HG02571 (cell line): ENCODE measurements around the gene MADCAM1.
"Not testable (repeated sequence)": the region's sequence is repeated elsewhere in the genome, so short reads cannot be mapped to it uniquely, and the experiment has no call there.

Experiments
- ATAC-seq: cut with Tn5 transposase; IDR thresholded peaks from one replicate; pipeline ENCODE4 v1.9.1; 2021; ENCODE audit warnings: mild to moderate bottlenecking, moderate library complexity; ENCODE audit not compliant: unreplicated experiment

MADCAM1 gene

DNA sequence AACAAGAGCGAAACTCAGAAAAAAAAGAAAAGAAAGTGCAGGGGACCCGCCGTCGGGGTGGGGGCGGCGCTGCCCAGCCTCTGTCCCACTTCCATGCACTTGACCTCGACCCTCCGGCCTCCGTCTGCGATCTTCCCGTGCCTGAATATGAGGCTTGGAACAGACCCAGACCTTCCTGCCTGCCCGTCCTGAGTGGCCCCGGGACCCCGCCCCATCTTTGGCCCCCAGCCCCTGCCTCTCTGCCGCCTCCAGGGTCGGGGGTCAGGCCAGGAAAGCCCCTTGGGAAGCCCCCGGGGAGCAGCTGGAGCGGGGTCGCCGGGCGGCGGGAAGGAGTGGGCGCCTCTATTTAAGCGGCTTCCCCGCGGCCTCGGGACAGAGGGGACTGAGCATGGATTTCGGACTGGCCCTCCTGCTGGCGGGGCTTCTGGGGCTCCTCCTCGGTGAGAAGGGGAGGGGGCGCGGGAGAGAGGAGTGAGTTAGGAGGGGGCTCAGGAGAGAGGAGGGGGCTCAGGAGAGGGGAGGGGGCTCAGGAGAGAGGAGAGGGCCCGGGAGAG is at the start of gene MADCAM1:
Gene MADCAM1 (plus strand): TSS at position 375 of the 554 bp plus-strand sequence. CDS start 14 bp downstream, at position 389.
- ATAC-seq, result no peak

DNA sequence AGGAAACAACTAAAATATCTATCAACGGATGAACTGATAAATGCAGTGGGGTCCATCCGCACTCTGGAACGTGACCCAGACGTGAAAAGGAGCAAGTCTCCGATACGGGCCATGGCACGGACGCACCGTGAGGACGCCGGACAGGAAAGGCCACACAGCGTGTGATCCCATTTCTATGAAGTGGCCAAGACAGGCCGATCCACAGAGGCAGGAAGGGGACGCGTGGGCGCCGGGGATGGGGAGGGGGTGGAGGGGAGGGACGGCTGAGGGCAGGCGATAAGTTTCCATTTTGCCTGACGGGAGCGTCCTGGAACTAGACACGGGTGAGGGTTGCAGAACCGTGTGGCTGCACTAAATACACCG is 49.2 kb upstream of the MADCAM1 start:
- ATAC-seq, result no peak

DNA sequence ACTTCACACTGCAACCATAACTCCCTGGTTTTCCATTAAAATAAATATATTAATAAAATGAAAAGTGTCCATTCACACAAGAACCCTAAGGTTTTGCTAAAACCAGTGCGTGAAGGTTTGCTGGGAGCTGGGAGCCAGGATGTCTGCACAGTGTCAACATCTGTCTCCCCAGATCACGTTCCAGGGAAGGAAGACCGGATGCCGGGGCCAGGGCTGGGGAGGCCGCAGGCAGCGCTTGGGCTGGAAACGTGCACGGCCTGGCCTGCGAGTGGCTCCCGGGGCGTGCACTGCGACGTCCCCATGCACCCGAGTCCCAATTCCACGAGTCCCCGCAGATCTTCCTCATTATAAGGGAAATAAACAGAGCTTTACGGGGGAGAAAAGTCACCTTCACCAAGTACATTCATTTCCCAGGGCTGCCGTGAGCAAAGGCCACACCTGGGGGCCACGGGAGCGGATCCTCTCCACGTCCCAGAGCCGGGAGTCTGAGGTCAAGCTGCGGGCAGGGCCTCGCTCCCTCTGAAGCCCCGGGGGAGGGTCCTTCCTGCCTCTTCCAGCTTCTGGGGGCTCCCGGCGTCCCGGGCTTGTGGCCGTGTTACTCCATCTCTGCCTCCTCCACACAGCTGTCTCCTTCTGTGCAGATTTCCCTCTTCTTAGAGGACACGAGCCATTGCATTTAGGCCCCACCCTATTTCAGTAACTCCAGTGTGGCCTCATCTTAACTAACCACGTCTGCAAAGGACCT is 48.3 kb upstream of the MADCAM1 start:
- ATAC-seq, result no peak

DNA sequence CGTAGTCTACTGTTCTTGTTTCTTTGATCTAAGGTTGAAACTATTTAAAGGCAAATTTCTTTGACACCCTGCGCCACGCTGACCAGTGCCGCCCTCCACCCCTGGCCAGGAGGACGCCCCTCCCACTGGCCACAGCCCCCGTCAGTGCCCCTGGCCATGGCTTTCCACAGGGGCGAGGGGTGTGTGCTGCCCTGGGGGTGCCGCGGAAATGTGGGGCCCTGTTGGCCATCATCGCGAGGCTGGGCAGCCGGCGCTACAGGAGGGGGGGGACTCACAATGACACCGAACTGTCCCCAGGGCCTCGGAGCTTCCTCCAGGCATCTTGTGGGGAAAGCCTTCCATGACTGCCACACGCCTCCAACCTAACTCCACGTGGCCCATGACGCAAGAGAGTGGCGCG is 46.4 kb upstream of the MADCAM1 start:
- ATAC-seq, result no peak

DNA sequence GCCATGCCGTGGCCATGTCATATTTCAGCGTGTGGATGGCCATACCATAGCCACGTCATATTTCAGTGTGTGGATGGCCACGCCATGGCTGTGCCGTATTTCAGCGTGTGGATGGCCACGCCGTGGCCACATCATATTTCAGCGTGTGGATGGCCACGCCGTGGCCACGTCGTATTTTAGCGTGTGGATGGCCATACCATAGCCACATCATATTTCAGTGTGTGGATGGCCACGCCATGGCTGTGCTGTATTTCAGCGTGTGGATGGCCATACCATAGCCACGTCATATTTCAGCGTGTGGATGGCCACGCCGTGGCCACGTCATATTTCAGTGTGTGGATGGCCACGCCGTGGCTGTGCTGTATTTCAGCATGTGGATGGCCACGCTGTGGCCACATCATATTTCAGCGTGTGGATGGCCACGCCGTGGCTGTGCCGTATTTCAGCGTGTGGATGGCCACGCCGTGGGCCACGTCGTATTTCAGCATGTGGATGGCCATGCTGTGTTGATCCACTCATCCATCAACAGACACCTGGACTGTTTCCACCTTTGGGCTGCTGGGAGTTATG is 45.3 kb upstream of the MADCAM1 start:
- ATAC-seq, result not testable (repeated sequence)

DNA sequence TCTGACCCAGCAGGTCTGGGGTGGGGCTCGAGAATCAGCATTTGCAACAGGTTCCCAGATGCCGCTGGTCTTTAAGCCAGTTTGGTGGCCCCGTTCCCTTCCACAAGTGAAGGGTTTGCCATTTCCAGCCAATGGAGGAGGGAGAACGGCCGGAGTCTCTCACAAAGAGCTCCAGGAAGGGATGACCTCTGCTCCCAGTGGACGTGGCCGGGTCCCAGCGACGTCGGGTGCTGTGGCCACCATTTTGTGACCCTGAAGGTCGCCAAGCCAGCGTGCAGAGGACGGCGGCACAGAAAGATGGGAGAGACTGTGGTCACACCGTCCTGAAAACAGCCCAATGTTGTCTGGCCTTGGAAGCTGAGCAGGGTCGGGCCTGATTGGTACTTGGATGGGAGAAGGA is 43.5 kb upstream of the MADCAM1 start:
- no peak for ATAC-seq

DNA sequence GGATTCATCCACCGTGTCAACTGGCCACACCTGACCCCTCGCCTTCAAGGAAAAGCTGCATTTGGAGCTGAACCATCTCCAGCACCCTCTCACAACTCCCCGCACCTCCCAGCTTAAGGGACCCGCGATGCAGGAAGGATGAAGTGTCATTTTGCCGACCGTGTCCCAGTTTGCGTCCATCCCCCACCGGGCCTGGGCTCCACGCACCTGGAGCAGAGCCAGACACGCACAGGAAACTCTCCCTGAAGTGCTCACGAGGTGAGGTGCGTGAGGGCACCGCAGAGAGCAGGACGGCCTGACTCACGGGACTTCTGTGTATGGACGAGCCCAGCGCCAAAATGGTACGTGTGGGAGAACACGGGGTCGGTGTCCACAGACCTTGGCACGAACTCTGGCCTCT is 42.7 kb upstream of the MADCAM1 start:
- ATAC-seq, result no peak

DNA sequence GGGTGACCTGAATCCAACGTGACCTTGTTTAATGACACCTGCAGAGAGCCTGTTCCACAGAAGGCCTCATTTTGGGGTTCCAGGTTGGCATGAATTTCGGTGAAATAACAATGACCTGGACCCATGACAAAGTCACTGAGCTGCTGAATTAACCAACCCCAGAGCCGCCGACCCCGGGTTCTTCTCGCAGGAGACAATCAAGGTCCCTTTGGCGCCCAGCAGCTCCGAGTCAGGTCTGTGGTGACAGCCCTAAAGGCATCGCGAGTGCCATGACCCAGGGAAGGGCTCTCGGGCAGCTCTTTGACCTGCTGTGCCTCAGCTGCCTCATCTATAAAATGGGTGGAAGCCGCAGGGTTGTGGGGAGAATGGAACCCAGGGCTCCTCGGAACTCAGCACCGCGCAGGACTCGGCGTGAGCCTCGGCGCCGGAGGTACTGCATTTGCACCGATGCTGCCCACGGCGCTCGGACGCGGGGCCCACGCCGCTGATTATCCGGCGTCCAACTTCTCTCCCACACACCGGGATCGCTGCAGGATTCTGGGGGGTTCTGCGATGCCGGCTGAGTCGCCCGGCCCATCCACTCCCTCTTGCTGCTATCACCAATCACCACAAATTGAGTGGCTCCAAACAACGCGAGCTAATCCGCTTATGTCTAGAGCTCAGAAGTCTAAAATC is 41.1 kb upstream of the MADCAM1 start:
- ATAC-seq, result no peak

DNA sequence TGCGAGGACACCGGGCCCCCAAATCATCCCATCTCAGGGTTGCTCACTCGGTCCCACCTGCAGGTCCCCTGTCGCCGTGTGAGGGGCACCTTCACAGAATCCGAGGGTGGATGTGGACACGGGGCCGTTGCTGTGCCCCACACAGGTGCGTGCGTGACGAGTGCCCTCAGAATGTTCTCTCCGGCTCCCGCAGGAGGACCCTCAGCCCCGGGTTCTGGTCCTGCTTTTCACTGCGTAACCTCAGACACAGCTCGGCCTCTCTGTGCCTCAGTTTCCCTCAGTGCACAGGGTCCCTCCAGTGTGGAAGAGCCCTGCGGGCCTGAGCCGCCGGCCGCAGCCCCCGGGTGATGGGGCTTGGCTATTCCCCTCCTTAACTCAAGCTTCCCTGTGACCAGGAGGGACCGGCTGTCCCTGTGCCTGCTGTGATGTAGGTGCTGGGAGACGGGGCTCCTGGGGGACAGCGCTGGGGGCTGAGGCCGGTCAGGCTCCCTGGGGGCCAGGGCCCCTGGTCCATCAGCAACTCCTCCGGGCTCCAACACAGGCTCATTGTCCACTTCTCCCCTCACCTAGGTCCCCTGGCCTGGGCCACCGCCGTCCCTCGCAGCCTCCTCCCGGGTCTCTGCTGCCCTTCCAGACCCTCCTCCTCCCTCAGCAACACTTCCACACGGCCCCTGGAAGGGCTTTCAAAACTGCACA is 40.3 kb upstream of the MADCAM1 start:
- no peak for ATAC-seq

DNA sequence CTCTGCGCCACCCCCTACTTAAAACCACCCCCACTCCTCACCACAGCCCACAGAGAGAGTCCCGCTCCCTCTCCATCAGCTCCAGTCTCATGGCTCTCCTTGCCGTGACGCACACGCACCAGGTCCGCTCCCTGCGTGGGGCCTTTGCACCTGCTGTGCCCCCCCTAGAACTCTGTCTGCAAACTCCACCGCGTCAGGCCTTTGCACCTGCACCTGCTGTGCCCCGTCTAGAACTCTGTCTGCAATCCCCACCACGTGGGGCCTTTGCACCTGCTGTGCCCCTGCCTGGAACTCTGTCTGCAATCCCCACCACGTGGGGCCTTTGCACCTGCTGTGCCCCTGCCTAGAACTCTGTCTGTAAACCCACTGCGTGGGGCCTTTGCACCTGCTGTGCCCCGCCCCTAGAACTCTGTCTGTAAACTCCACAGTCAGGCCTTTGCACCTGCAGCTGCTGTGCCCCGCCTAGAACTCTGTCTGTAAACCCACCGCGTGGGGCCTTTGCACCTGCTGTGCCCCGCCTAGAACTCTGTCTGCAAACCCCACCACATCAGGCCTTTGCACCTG is 39.7 kb upstream of the MADCAM1 start:
- ATAC-seq, result no peak

DNA sequence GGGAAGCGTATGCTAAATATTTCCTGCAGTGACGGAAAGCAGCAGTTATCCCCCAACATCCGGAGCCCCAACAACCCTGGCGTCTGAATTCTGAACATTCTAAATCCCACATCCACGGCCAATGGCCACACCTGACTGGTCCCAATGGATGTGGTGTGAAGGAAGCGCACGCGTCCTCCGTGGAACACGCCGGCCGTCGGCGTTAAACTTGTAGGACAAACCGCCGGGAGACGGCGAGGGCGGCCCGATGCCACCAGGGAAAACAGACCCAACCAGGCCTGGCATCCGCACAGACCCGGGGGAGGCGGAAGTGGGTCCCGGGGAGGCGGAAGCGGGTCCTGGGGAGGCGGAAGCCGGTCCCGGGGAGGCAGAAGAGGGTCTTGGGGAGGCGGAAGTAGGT is 38.6 kb upstream of the MADCAM1 start:
- no peak for ATAC-seq

DNA sequence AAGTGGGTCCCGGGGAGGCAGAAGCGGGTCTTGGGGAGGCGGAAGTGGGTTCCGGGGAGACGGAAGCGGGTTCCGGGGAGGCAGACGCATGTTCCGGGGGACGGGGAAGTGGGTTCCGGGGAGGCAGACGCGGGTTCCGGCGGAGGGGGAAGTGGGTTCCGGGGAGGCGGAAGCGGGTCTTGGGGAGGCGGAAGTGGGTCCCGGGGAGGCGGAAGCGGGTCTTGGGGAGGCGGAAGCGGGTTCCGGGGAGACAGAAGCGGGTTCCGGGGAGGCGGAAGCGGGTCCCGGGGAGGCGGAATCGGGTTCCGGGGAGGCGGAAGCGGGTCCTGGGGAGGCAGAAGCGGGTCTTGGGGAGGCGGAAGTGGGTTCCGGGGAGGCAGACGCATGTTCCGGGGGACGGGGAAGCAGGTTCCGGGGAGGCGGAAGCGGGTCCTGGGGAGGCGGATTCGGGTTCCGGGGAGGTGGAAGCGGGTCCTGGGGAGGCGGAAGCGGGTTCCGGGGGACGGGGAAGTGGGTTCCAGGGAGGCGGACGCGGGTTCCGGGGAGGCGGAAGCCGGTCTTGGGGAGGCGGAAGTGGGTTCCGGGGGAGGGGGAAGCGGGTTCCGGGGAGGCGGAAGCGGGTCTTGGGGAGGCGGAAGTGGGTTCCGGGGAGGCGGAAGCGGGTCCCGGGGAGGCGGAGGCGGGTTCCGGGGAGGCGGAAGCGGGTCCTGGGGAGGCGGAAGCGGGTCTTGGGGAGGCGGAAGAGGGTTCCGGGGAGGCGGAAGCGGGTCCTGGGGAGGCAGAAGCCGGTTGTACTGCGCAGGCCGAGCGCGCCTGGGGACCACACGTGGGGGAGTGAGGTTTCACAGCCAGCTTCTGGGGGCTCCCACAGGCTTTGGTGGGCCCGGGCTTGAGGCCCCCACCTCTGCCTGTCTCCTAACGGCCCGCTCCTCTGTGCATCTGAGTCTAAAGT is 37.9 kb upstream of the MADCAM1 start:
- no peak for ATAC-seq

DNA sequence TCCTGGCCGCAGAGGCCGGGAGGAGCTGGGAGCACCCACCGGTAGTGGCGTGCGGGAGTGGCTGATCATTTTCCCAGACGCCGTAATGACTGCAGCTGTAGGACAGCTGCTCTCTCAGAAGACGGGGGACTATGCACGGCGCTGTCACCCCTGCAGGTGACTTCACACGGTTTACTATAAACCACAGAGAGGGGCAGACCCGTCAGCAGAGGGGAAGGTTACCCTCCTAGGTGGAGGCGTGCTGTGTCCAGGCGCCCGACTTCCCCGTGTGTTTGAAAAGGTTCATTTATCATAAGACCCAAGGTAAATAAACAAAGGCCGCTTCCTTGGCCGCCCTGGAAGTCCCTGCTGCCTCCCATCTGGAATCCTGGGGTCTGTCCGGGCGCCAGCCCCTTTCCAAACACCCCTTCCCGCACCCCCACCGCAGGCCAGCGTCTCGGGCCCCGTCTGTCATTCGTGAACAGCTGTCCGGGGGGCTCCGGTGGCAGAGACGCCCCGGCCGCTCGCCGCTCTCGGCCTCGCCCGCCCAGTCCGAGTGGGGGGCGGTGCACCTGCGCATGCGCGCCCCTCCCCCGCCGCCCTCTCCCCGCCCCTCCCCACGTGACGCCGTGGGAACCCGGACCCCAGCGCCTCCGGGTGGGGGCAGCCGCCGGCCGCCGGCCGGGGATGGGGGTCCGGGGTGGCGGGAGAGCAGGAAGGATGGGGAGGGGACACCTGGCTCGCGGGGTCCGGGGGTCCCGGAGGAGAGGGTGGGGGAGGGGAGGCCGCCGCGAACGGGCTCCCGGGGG is 36.4 kb upstream of the MADCAM1 start:
- ATAC-seq, result no peak

DNA sequence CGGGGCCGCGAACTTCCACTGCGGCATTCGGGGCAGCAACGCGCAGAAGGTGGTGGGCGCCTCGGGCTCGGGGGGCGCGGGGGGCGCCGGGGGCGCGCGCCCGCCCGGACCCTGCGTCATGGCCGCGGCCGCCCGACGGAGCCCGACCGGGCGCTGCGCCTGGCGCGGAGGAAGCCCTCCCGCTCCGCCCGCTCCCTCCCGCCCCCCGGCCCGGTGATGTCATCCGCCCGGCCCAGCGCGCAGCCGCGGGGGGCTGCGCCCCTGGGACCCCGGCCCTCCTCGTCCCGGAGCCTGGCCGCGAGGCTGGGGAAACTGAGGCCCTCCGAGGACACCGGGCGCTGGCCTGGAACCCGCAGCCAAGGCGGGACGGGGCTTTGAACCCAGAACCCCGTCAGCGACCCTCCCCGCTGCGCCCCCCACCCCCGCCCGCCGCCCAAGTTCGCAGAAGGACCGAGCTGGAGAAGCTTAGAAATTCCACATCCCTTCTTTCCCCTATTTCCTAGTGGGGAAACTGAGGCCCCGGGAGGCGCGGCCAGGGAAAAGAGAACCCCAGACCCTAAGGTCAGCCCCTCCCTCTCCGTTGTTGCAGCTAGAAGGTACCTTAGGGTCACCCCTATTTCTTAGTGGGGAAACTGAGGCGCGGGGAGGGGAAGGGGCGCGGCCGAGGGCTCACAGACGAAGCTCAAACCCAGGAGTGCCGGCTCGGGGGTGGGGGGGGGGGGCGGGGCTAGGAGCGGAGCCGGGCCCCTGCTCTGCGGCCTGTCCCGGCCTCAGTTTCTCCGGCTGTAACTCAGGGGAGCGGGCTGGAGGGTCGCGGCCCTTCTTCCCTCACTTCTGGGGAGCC is 35.2 kb upstream of the MADCAM1 start, which contains the start of gene SHC2:
Gene SHC2 (minus strand): TSS at position 157 of the 844 bp plus-strand sequence. CDS start 37 bp downstream, at position 120.
- no peak for ATAC-seq

DNA sequence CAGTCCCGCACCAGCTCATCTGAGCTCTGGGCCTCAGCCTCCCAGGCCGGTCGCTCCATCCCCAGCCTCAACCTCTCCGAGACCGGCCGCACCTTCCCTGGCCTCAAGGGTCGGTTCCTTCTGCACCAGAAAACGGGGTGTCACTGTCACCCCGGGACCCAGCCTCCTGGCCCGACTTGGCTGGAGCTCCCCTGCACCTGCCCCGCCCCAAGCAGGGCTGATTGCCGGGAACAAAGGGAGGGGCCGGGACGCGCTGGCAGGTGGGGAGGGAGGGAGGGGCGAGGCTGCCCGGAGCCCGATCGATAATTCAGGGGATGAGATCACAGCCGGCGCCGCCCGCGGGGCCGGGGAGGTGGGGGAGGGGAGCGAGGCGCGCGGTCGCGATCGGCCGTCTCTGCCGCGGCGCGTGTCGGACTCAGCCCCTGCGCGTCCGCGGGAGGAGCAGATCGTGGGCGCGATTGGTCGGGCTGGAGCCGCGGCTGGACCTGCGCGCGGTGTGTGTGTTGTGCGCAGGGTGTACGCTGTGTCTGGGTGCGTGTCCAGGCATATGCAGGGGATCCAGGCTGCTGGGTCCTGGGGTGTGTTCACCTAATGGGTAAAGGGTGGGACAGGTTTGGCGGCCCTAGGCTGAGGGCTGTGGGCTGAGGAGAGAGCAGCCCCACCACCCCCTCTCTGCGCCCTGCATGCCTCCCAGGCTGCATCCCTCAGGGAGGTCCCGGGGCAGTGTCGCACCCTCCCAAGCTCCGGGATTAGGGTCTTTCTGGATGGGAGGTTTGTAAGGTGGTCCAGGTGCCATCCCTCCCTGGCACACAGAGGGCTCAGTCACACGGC is 34.4 kb upstream of the MADCAM1 start:
- ATAC-seq, result no peak

DNA sequence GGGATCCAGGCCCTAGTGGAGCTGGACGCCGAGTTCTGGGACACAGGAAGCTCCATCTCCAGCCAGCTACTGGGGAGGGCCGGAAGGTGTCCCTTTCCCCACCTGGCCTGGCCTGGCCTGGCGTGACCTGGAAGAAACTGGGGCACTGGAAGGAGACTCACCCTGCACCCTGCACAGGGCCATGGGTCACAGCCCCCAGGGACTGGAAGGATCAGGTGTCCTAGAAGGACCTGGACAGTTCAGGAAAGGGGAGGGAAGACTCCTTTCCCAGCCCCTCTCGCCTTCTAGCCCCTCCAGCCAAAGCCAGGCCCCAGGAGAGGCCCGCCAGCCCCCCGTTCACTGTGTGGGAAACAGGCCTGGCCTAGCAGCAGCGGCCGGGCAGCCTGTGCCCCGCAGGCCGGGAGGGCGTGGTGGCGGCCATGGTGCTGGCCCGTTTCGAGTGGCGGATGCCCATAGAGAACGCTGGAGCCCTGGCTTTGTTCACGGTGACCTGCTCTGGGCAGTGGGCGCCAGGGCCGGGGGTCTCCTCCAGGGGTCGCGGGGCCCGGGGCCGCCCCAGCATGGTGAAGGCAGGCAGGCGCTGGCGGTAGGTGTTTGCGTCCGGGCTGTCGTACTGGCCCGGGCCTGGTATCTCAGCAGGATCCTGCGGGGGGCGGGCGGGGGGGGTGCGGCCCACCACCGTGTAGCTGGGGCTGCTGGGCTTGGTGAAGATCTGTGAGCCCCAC is 32.6 kb upstream of the MADCAM1 start:
- no peak for ATAC-seq

DNA sequence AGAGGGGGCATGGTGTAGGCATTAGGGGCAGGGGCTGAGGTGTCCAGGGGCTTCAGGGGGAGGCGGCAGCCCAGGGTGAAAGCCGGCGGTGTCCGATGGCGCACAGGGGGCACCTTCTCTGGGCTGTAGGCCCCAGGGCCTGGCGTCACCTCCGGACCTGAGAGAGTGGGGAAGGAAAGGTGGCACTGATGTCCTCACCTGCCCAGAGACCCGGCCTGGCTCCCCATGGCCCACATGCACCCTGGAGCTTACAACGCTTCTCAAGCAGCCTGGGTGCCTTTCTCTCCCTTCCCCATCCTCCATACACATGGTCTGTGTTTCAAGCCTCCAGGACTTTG is 32.1 kb upstream of the MADCAM1 start:
- ATAC-seq, result no peak
